MM.1S (cell line): Measurements from ENCODE around the gene FMR1.

Experiments
- EZH2 ChIP-seq: fragments of 300-600 bp; sonication (generic); optimal IDR thresholded peaks from 2 replicates; pipeline ENCODE3; 2017; ENCODE audit warnings: low read depth, mild to moderate bottlenecking, antibody characterized with exemption, low read length, mixed read lengths
- TF ChIP-seq, protein P1 (sequence below): fragments of 300-600 bp; sonication (generic); IDR thresholded peaks from 2 replicates; pipeline ENCODE4 v1.5.1; 2016; ENCODE audit warnings: antibody characterized with exemption, low read length, mixed read lengths

DNA sequence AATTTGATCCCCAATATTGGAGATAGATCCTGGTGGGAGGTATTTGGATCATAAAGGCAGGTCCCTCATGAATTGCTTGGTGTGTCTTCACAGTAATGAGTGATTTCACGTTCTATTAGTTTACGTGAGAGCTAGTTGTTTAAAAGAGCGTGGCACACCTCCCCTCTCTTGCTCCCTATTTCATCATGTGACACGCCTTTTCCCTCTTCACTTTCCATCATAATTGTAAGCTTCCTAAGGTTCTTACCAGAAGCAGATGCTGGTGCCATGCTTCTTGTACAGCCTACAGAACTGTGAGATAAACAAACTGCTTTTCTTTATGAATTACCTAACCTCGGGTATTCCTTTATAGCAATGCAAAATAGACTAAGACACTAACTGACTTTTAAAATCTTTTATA lies 34.0 kb upstream of the FMR1 start:
- TF ChIP-seq, protein P1, sequence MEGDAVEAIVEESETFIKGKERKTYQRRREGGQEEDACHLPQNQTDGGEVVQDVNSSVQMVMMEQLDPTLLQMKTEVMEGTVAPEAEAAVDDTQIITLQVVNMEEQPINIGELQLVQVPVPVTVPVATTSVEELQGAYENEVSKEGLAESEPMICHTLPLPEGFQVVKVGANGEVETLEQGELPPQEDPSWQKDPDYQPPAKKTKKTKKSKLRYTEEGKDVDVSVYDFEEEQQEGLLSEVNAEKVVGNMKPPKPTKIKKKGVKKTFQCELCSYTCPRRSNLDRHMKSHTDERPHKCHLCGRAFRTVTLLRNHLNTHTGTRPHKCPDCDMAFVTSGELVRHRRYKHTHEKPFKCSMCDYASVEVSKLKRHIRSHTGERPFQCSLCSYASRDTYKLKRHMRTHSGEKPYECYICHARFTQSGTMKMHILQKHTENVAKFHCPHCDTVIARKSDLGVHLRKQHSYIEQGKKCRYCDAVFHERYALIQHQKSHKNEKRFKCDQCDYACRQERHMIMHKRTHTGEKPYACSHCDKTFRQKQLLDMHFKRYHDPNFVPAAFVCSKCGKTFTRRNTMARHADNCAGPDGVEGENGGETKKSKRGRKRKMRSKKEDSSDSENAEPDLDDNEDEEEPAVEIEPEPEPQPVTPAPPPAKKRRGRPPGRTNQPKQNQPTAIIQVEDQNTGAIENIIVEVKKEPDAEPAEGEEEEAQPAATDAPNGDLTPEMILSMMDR = no peak
- no peak for TF ChIP-seq EZH2
